Activated naive CD4-positive, alpha-beta T cell treated with anti-CD3 and anti-CD28 coated beads for 36 hours (primary cell): ENCODE results near the gene RPAP3. TPM values are rescaled to one million over a fixed set of nuclear protein-coding genes. Genes with fewer than 3 reads are reported as not detected.

Experiments used
- CTCF ChIA-PET: fragments of 350-600 bp; sonication (Branson Sonifier 250); formaldehyde crosslinking; loops from one replicate; lab custom pipeline; 2021; ENCODE audit warnings: antibody characterized with exemption; lab: Charles Lee
- DNase-seq: peaks from one replicate; pipeline ENCODE4 v3.0.0-alpha.2; 2020
- H3K27ac Mint-ChIP-seq: one replicate; pipeline ENCODE4 v1.8.0; 2021; ENCODE audit warnings: mild to moderate bottlenecking, mixed read lengths
- H3K27me3 Mint-ChIP-seq: one replicate; pipeline ENCODE4 v1.8.0; 2021; ENCODE audit warnings: low read depth, mixed read lengths
- H3K36me3 Mint-ChIP-seq: one replicate; pipeline ENCODE4 v1.8.0; 2021; ENCODE audit warnings: low read depth, mixed read lengths
- H3K4me1 Mint-ChIP-seq: one replicate; pipeline ENCODE4 v1.8.0; 2021; ENCODE audit warnings: low read depth, mixed read lengths
- H3K4me3 Mint-ChIP-seq: one replicate; pipeline ENCODE4 v1.8.0; 2021; ENCODE audit warnings: mild to moderate bottlenecking, moderate library complexity, mixed read lengths
- H3K9me3 Mint-ChIP-seq: one replicate; pipeline ENCODE4 v1.8.0; 2021; ENCODE audit warnings: mixed read lengths
- intact Hi-C: fragments of 100-400 bp; cut with micrococcal nuclease; formaldehyde crosslinking; loops from one replicate; pipeline ENCODE4 v1.15.1; 2023
- total RNA-seq, 2 experiments: library from RNA; stranded (reverse); gene quantifications; one replicate each; pipeline ENCODE4 v1.2.3, GENCODE V29; 2021

The RPAP3 gene
- 10 to 100 TPM; 46.2 to 46.7 TPM for total RNA-seq

- Mint-ChIP-seq H3K4me3 (peak within 1 kb of the TSS; percentile 93), H3K36me3 (peaks cover 12% of the 10 kb centered on the region), H3K27me3 (no peaks in the 10 kb centered on the region), H3K27ac (peak within 1 kb of the TSS; percentile 98), H3K9me3 (no peaks in the 10 kb centered on the region), H3K4me1 (peaks cover 49% of the 10 kb centered on the region)
- CTCF ChIA-PET = interaction anchor here (0.7 to 3.5 kb wide), 6 partner anchors 9 to 770 kb away, joined by 3 to 17 read pairs (median 4); no protein-coding TSS in a partner anchor
- DNase-seq = peak; percentile 99
- intact Hi-C loops = loop anchor here (1.0 to 10.0 kb wide), 19 partner anchors 53 to 1711 kb away; partner anchors contain the start of genes SCAF11, SLC38A2, SLC48A1 and TMEM106C
These were observed at the start of gene RPAP3 for GRCh38 chr12:47705566-47706425. Gene RPAP3, minus strand, starts transcription at chr12:47706030. Its CDS starts 3,190 bp downstream, at chr12:47702840.

- intact Hi-C loops = loop anchor here (5.0 to 10.0 kb wide), 3 partner anchors 343 to 1430 kb away; partner anchors contain the start of gene TUBA1A
- H3K27ac Mint-ChIP-seq = no peak overlapping the region
- no peaks in the 10 kb centered on the region for H3K9me3 Mint-ChIP-seq
- H3K27me3 Mint-ChIP-seq = no peaks in the 10 kb centered on the region
- CTCF ChIA-PET = interaction anchor here (0.8 to 11.6 kb wide), 11 partner anchors 13 to 118 kb away, joined by 3 to 287 read pairs (median 7); partner anchors contain the start of gene SLC48A1
- no peak for DNase-seq
- no peaks in the 10 kb centered on the region for H3K36me3 Mint-ChIP-seq
- no peak overlapping the region for H3K4me3 Mint-ChIP-seq
- H3K4me1 Mint-ChIP-seq = peaks cover 24% of the 10 kb centered on the region
These were observed 49.1 kb upstream of the RPAP3 start for GRCh38 chr12:47754881-47755280.

DNA sequence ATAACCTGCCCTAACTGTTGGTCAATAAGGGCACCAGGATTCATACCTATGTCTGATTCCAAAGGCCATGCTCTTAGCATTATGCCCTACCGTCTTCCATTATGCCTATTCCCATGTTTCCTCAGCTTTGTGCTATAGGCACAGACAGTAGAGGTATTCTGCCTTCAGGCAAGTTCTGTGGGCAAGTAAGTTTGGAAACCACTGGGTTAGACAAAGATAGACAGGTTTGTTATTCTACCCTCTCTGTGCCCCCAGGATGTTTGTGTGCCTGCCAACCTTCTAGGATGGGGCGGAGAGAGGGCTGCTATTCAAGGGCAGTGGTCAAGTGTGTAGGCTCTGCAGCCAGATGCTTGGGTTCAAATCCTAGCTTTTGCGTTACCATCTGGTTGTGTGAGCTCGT lies 48.3 kb upstream of the RPAP3 start:
- no peaks in the 10 kb centered on the region for H3K36me3 Mint-ChIP-seq
- H3K27me3 Mint-ChIP-seq = no peaks in the 10 kb centered on the region
- no peak overlapping the region for H3K4me3 Mint-ChIP-seq
- CTCF ChIA-PET = interaction anchor here (1.1 to 11.6 kb wide), 7 partner anchors 12 to 84 kb away, joined by 3 to 287 read pairs (median 13); partner anchors contain the start of gene SLC48A1
- no peak for DNase-seq
- no peak overlapping the region for H3K27ac Mint-ChIP-seq
- peaks cover 24% of the 10 kb centered on the region for H3K4me1 Mint-ChIP-seq
- no peaks in the 10 kb centered on the region for H3K9me3 Mint-ChIP-seq
- intact Hi-C loops = loop anchor here (10.0 kb wide), 1 partner anchor 1431 kb away; the partner anchor contains the start of gene TUBA1A

DNA sequence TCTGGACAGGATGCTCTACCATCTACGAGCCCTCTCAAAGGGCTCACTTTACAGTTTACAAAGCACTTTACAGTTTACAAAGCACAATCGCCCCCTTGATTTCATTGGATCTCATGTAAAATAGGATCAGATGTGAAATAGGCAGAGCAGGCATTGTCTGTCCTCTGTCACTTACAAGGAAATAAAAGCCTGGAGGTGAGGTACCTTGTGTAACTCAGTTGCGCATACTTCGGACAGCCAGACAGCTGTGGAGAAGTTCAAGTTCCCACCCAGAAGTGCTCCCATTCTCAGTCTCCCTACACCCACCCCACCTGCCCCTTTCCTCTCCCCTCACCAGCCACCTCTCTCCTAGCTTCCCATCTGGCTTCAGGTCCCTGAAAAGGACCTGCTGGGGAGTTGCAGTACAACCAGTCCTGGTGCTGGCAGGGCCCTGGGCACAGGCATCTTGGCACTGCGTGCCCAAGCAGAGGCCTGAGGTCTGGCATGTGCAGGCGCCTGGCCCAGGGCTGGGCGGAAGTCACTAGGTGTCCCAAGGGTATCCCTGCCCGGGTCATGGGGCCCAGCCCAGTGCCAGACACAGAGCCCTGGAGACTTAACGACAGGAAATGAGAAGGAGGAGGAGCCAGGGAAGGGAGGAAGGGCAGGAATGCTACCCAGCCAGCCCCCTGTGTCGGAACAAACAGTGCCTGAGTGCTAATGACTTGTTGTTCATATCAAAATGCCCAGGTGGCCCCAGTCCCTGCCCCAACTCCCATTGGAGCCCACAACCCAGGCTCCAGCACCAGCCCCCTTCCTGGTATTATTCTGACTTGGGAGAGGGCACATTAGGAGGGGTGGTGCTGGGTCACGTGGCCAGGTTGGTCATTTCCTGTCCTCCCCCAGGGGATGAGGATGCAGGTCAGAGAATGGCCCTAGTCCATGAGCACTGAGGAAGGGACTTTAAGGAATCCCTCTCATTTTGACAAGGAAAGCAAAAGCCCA lies 47.5 kb upstream of the RPAP3 start:
- CTCF ChIA-PET = interaction anchor here (0.6 to 11.6 kb wide), 5 partner anchors 8 to 85 kb away, joined by 3 to 287 read pairs (median 29); partner anchors contain the start of gene SLC48A1
- H3K4me1 Mint-ChIP-seq = peaks cover 21% of the 10 kb centered on the region
- no peaks in the 10 kb centered on the region for H3K9me3 Mint-ChIP-seq
- no peak for DNase-seq
- no peak overlapping the region for H3K4me3 Mint-ChIP-seq
- H3K27ac Mint-ChIP-seq = no peak overlapping the region
- intact Hi-C loops = loop anchor here (10.0 kb wide), 1 partner anchor 1431 kb away; the partner anchor contains the start of gene TUBA1A
- H3K27me3 Mint-ChIP-seq = no peaks in the 10 kb centered on the region
- H3K36me3 Mint-ChIP-seq = no peaks in the 10 kb centered on the region

- H3K4me3 Mint-ChIP-seq = no peak overlapping the region
- H3K27me3 Mint-ChIP-seq = no peaks in the 10 kb centered on the region
- H3K9me3 Mint-ChIP-seq = no peaks in the 10 kb centered on the region
- DNase-seq = no peak
- intact Hi-C loops = loop anchor here (10.0 kb wide), 1 partner anchor 1432 kb away; the partner anchor contains the start of gene TUBA1A
- CTCF ChIA-PET = interaction anchor here (1.9 to 11.6 kb wide), 2 partner anchors 10 kb away, joined by 16 to 287 read pairs; no protein-coding TSS in a partner anchor
- H3K27ac Mint-ChIP-seq = no peak overlapping the region
- peaks cover 19% of the 10 kb centered on the region for H3K4me1 Mint-ChIP-seq
- H3K36me3 Mint-ChIP-seq = no peaks in the 10 kb centered on the region
These were observed 46.7 kb upstream of the RPAP3 start for GRCh38 chr12:47752552-47752951.

- no peaks in the 10 kb centered on the region for H3K9me3 Mint-ChIP-seq
- CTCF ChIA-PET = interaction anchor here (1.9 to 2.0 kb wide), 2 partner anchors 10 to 14 kb away, joined by 7 to 16 read pairs; no protein-coding TSS in a partner anchor
- H3K27me3 Mint-ChIP-seq = no peaks in the 10 kb centered on the region
- DNase-seq = no peak
- H3K4me3 Mint-ChIP-seq = no peak overlapping the region
- intact Hi-C loops = loop anchor here (10.0 kb wide), 1 partner anchor 1433 kb away; the partner anchor contains the start of gene TUBA1A
- no peak overlapping the region for H3K27ac Mint-ChIP-seq
- H3K36me3 Mint-ChIP-seq = no peaks in the 10 kb centered on the region
- peaks cover 18% of the 10 kb centered on the region for H3K4me1 Mint-ChIP-seq
These were observed 46.3 kb upstream of the RPAP3 start for GRCh38 chr12:47752121-47752520.

- DNase-seq = no peak
- H3K27ac Mint-ChIP-seq = no peak overlapping the region
- no peak overlapping the region for H3K4me3 Mint-ChIP-seq
- intact Hi-C loops = loop anchor here (10.0 kb wide), 1 partner anchor 1433 kb away; the partner anchor contains the start of gene TUBA1A
- CTCF ChIA-PET = interaction anchor here (1.9 to 2.0 kb wide), 2 partner anchors 9 to 15 kb away, joined by 7 to 16 read pairs; no protein-coding TSS in a partner anchor
- peaks cover under 1% of the 10 kb centered on the region for H3K27me3 Mint-ChIP-seq
- no peaks in the 10 kb centered on the region for H3K9me3 Mint-ChIP-seq
- H3K36me3 Mint-ChIP-seq = no peaks in the 10 kb centered on the region
- H3K4me1 Mint-ChIP-seq = peaks cover 16% of the 10 kb centered on the region
These were observed 45.7 kb upstream of the RPAP3 start for GRCh38 chr12:47751561-47751960.

DNA sequence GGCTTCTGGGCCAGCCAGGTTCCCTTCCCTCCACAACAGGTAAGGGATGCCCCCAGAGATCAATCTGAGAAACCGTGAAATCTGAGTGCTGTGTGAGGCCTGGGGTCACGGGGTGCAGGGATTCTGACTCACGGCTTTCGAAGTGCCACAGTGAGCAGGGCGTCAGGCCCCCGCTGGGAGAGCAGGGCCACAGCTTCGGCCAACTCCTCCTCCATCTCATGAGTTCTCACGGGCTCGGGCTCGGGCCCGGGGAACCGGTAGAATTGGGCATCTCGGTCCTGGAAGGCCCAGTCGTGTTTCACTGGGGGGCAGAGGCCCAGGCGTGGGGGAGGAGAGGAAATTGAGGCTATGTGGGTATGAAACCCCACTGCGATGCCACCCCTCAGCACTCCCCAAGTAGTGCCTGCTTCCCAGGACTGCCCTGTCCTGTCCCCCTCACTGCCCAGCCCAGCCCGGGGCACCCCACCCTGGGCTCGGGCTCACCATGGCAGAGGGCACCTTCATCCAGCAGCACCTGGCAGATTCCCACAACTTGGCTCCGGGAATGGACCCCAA lies 45.2 kb upstream of the RPAP3 start:
- CTCF ChIA-PET = interaction anchor here (1.9 to 2.0 kb wide), 2 partner anchors 9 to 15 kb away, joined by 7 to 16 read pairs; no protein-coding TSS in a partner anchor
- DNase-seq = no peak
- no peaks in the 10 kb centered on the region for H3K36me3 Mint-ChIP-seq
- H3K27ac Mint-ChIP-seq = no peak overlapping the region
- peaks cover 2% of the 10 kb centered on the region for H3K27me3 Mint-ChIP-seq
- no peak overlapping the region for H3K4me3 Mint-ChIP-seq
- intact Hi-C loops = loop anchor here (10.0 kb wide), 1 partner anchor 1434 kb away; the partner anchor contains the start of gene TUBA1A
- no peaks in the 10 kb centered on the region for H3K9me3 Mint-ChIP-seq
- H3K4me1 Mint-ChIP-seq = peaks cover 14% of the 10 kb centered on the region

- Mint-ChIP-seq H3K4me3 (no peak overlapping the region), H3K27ac (no peak overlapping the region), H3K27me3 (peaks cover 2% of the 10 kb centered on the region), H3K36me3 (no peaks in the 10 kb centered on the region), H3K4me1 (peaks cover 7% of the 10 kb centered on the region), H3K9me3 (no peaks in the 10 kb centered on the region)
- intact Hi-C loops = loop anchor here (10.0 kb wide), 1 partner anchor 1434 kb away; the partner anchor contains the start of gene TUBA1A
- DNase-seq = no peak
- CTCF ChIA-PET = interaction anchor here (1.9 to 2.0 kb wide), 2 partner anchors 8 to 16 kb away, joined by 7 to 16 read pairs; no protein-coding TSS in a partner anchor
These were observed 44.5 kb upstream of the RPAP3 start for GRCh38 chr12:47750229-47750798.

DNA sequence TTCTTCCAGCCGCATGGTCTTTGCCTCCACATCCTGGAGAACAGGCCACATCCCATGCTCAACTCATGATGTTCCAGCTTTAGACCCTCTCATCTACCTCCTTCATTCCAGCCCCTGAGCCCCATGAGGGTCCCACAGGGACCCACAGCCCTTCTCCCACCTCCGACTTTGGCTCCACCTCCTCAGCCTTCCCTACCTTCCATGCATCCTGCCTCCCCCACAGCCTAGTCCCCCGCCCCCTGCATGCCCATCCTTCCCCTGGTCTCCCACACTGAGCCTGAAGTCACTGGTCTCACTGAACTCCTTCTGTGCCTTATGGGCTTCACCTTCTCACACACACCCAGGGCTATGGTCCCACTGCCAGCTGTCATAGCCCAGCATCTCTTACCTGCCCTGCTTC lies 43.1 kb upstream of the RPAP3 start:
- H3K9me3 Mint-ChIP-seq = no peaks in the 10 kb centered on the region
- no peaks in the 10 kb centered on the region for H3K36me3 Mint-ChIP-seq
- no peak for DNase-seq
- CTCF ChIA-PET = interaction anchor here (0.6 to 3.5 kb wide), 3 partner anchors 9 to 448 kb away, joined by 3 to 18 read pairs (median 6); partner anchors contain the start of gene RAPGEF3
- no peaks in the 10 kb centered on the region for H3K4me1 Mint-ChIP-seq
- H3K27ac Mint-ChIP-seq = no peak overlapping the region
- peaks cover 2% of the 10 kb centered on the region for H3K27me3 Mint-ChIP-seq
- intact Hi-C loops = loop anchor here (10.0 kb wide), 1 partner anchor 416 kb away; no protein-coding TSS in a partner anchor
- no peak overlapping the region for H3K4me3 Mint-ChIP-seq
